Measurements from ENCODE around the gene SLC12A2.

- TF ChIP-seq CTCF (IDR thresholded peaks at IDR 0.05; ENCODE audit: low read length) (no peak), EZH2 (IDR thresholded peaks at IDR 0.05; ENCODE audit: borderline replicate concordance, low read length) (no peak)
These were observed 8.0 kb downstream of the SLC12A2 start for GRCh38 chr5:128091579-128091978.

Measured in OCI-LY1 (cell line).